NCI-H1694 treated with DMSO at 0.1 percent for 48 hours (cell line): ENCODE measurements around the gene ABLIM1.

Source experiments
- DNase-seq: peaks from one replicate; lab custom pipeline; 2025; lab: John Stamatoyannopoulos, UW

ABLIM1 gene

GRCh38 chr10:114448897-114449296 is 209.2 kb downstream of the ABLIM1 start:
- DNase-seq, result no peak

GRCh38 chr10:114445332-114445731 is 212.7 kb downstream of the ABLIM1 start:
- no peak for DNase-seq

GRCh38 chr10:114444819-114445218 is 213.3 kb downstream of the ABLIM1 start:
- no peak for DNase-seq

GRCh38 chr10:114442091-114442630 is 215.9 kb downstream of the ABLIM1 start:
- no peak for DNase-seq

GRCh38 chr10:114441107-114441506 is 217.0 kb downstream of the ABLIM1 start:
- DNase-seq, result no peak

GRCh38 chr10:114437473-114438292 is 220.4 kb downstream of the ABLIM1 start:
- DNase-seq, result no peak

GRCh38 chr10:114436941-114437340 is 221.1 kb downstream of the ABLIM1 start:
- DNase-seq, result no peak

GRCh38 chr10:114432566-114433093 is 225.4 kb downstream of the ABLIM1 start:
- no peak for DNase-seq

- DNase-seq, result no peak
Observed at GRCh38 chr10:114431414-114432135, 226.5 kb downstream of the ABLIM1 start.

- DNase-seq, result no peak
Observed at GRCh38 chr10:114430688-114431413, 227.2 kb downstream of the ABLIM1 start.

GRCh38 chr10:114429581-114430335 is 228.3 kb downstream of the ABLIM1 start:
- DNase-seq, result no peak

GRCh38 chr10:114427124-114427852 is 230.8 kb downstream of the ABLIM1 start:
- no peak for DNase-seq

- no peak for DNase-seq
Observed at GRCh38 chr10:114426476-114426875, 231.6 kb downstream of the ABLIM1 start.

- DNase-seq, result no peak
Observed at GRCh38 chr10:114420811-114421485, 237.1 kb downstream of the ABLIM1 start.

- DNase-seq, result no peak
Observed at GRCh38 chr10:114418109-114418508, 240.0 kb downstream of the ABLIM1 start.

- no peak for DNase-seq
Observed at GRCh38 chr10:114412907-114413797, 244.9 kb downstream of the ABLIM1 start.

GRCh38 chr10:114408968-114409444 is 249.1 kb downstream of the ABLIM1 start:
- DNase-seq, result no peak

GRCh38 chr10:114408112-114408967 is 249.7 kb downstream of the ABLIM1 start:
- DNase-seq, result no peak
